GM21390 (cell line): ENCODE measurements around the gene MTIF3.

Source experiments
- ATAC-seq: cut with Tn5 transposase; IDR thresholded peaks from one replicate; pipeline ENCODE4 v1.9.1; 2021; ENCODE audit not compliant: unreplicated experiment

The MTIF3 gene, protein sequence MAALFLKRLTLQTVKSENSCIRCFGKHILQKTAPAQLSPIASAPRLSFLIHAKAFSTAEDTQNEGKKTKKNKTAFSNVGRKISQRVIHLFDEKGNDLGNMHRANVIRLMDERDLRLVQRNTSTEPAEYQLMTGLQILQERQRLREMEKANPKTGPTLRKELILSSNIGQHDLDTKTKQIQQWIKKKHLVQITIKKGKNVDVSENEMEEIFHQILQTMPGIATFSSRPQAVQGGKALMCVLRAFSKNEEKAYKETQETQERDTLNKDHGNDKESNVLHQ

GRCh38 chr13:27449936-27450828 is at the start of gene MTIF3:
Gene MTIF3, minus strand, starts transcription at chr13:27450564. Its CDS starts 10,116 bp downstream, at chr13:27440448.
- peak; percentile 84 for ATAC-seq

DNA sequence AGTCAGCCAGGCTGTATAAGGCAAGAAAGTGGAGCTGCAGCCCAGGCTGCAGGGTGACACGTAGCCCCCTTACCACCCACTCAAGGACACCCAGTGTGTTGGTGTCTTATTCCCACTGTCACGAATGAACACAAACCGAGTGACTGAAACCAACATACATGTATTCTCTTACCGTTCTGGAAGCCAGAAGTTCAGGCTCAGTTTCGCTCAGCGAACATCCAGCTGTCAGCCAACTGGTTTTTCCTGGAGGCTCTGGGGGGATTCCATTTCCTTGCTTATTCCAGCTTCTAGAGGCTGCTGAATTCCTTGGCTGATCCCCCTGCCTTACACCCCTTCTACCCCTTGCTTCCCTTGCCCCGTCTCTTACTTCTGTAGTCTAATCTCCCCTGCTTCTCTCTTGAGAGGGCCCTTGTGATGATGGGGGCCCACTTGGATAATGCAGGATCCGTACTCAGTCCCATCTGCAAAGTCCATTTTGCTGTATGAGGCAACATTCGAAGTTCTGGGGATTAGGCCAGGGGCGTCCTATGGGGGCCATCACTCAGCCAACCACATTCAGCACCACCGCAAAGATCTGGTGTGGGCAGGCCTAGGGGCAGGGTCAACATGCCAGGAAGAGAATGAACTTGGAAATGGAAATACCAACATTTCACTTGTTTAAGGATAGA is 47.3 kb upstream of the MTIF3 start:
- no peak for ATAC-seq

GRCh38 chr13:27496536-27497273 is 46.3 kb upstream of the MTIF3 start:
- ATAC-seq: no peak

DNA sequence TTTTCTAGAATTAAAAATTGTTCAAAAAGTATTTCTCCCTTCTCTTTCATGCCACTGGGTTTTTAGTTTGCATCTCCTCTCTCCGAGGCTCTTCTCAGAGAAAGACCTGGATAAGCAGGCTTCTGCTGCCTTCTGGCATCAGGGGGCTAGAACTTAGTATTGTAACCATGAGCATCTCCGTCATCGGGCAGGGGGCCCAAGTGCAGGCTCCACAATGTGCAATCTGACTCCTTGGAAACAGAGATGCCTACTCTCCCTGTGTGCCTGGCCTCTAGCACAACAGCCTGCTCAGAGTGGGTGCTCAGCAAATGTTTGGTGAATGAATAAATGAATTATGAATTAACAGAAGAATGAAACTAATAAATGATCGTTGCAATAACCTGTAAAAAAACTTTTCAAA is 45.6 kb upstream of the MTIF3 start:
- ATAC-seq: no peak

DNA sequence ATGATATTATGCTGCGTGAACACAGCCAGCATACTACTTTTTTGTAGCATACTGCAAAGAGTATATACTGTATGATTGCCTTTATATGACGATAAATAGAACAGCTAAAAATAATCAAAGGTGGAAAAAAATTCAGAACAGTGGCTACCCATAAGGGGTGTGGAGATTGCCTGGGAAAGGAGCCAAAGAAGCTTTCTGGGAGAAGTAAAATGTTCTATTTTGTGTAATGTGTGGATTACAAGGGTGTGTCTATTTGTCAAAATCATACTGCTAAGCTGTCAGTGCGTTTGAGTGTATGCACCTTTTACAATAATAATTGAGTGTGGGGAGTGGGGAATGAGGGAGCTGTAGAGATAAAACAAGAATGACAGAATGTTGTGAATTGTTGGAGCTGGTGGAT is 45.2 kb upstream of the MTIF3 start:
- no peak for ATAC-seq

- no peak for ATAC-seq
Observed at GRCh38 chr13:27493981-27494380, 43.6 kb upstream of the MTIF3 start.

GRCh38 chr13:27489456-27489855 is 39.1 kb upstream of the MTIF3 start:
- no peak for ATAC-seq

DNA sequence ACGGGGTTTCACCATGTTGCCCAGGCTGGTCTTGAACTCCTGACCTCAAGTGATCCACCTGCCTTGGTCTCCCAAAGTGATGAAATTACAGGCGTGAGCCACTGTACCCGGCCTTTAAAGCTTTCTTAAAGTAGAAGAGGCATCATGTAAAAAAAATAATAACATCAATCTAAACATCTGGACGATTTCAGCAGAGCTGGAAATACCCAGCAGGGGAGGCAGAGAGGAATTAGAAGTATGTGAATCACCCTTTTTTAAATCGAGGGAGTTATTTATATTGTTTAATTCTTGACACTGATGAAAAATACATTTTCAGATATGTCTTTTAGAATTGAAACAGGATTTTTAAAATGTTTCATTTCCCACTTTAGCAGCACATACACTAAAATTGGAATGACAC is 37.4 kb upstream of the MTIF3 start:
- no peak for ATAC-seq

DNA sequence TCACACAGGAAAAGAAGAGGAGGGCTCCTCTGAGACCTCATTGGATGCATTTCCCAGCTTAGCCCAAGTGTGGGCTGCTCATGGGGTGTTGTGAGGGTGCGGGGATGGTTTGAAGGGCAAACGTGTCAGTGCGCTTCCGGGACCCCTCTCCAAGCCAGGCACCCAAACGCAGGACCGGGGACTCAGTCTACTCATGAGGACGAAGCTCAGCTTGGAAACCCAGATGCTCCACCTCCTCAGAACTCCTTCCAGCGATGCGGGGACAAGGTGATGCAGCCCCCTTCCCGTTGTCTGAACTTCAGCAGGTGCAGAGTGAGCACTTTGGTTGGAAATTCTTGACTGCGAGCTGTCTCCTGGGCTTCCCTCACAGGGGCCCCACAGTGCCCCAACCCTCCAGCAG is 33.1 kb upstream of the MTIF3 start:
- ATAC-seq: no peak

DNA sequence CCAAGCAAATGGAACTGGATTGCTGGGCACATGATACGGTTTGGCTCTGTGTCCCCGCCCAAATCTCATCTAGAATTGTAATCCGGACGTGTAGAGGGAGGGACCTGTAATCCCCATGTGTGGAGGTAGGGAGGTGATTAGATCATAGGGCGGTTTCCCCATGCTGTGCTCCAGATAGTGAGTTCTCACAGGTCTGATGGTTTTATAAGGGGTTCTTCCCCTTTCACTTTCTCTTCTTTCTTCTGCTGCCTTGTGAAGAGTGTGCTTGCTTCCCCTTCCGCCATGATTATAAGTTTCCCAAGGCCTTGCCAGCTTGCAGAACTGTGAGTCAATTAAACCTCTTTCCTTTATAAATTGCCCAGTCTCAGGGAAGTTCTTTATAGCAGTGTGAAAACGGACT is 32.6 kb upstream of the MTIF3 start:
- peak; percentile 95 for ATAC-seq

- ATAC-seq: no peak
Observed at GRCh38 chr13:27481766-27482165, 31.4 kb upstream of the MTIF3 start.

- peak; percentile 75 for ATAC-seq
Observed at GRCh38 chr13:27476943-27477703, 26.8 kb upstream of the MTIF3 start.

GRCh38 chr13:27474751-27475268 is 24.4 kb upstream of the MTIF3 start:
- no peak for ATAC-seq

DNA sequence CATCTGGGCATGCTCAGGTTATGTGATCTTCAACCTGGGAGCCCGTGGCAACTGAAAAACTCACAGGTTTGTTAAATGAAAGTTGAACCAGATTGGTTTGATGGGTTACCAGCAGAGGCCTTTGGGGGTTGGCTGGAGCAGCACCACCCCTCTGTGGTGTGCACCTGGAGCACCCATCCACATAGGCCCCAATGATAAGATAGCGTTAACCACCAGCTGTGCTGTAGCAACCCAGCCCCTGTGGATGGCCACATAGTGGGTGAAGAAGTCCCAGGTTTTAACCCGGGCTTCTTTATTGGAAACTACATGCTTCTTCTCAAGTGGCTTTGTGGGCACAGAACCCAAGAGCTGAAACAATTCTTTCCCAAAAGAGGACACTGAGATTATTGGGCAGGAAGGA is 22.6 kb upstream of the MTIF3 start:
- ATAC-seq: no peak

DNA sequence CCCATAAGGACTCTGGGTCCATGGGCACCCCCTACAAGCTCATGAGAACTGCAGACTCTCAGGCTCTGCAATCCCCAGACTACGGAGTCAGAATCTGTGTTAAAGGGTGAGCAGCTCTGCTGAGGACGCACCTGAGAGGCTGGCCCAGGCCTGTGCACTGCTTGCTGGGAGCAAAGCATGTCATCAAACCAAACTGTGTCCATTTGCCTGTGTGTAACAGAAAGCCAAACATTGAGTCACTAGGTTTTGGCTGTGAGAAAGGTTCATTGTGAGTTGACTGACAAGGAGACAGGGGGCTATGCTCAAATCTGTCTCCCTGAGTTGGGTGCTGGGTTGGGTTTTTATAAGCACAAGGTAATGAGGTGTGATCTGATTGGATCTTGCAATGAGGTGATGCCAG is 22.1 kb upstream of the MTIF3 start:
- no peak for ATAC-seq

DNA sequence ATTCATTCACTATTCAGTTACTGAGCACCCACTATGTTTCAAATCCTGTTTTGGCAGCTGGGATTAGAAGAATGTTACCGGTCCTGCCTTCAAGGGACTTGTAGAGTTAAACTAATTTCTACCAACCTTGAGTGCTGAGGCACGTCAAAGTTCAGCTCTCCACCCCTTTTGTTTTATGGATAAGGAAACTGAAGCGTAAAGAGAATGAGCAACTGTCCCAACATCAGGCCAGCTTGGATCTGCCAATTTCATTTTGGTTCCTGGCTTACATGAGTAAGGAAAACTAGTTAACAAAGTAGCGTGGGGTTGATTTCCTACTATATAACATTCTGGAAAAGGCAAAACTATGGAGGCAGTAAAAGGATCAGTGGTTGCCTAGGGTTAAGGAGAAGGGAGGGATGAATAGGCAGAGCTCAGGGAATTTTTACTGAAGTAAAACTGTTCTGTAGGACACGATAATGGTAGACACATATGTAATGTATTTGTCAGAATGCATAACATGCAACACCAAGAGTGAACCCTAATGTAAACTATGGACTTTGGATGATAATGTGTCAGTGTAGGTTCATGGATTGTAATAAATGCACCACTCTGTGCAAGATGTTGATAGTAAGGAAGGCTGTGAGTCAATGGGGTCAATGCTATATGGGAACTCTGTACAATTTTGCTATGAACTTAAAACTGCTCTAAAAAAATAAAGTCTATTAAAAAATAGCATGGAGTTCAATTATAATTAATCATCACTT is 19.9 kb upstream of the MTIF3 start:
- no peak for ATAC-seq

DNA sequence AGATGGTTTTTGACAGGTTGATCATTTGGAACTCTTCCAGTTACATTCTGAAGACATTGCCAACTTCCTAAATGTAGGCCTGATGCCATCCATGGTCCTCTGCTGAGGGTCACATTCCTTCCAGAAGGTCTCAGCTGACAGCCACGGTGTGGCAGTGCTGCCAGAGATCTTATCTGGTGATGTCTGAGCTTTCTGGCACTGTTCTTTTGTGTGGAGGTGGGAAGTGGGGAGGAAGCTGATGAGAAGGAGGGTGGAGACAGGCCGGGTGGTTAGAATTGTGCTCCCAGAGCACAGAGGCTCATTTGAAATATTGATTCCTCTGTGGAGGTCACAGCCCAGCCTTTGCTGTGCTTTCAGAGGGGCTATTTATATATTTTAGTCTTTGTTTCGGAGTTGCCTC is 16.1 kb upstream of the MTIF3 start:
- no peak for ATAC-seq

DNA sequence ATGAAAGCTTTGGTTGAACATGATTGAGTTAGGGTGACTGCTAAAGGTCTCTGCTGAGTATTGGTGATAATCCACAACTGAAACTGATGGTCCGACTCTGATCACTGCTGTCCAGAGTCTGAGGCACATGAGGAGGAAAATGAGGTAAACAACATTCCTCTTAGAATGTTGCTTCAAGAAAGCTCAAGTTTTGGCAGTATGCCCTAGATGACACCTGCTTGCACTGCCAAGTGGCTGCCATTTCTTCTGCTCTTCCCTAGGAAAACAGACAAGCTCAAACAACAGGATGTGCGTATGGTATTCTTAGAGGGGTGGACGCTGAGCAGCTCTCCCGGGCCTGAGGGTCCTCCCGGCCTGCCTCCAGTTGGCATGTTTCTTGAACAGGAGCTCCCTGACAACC is 15.2 kb upstream of the MTIF3 start:
- no peak for ATAC-seq

DNA sequence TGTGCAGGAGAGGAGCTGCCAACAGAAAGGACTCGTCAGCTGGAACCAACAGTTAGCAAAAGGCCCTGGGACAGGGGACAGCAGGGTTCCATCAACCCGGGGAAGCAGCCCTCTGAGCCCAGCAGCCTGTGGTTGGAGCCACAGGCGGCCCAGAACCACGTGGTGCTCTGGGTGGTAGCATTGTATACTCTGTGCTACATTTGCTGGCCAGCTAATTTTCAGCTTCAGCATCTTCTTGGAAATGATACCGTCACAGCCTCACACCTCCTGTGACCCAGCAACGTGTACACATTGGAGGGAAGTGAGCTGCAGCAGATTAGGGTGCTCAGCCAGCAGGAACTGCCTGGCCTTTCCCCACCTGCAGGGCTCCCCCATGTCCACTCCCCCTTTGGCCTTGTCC is 13.1 kb upstream of the MTIF3 start:
- ATAC-seq: no peak
